Neural cell (in vitro differentiated cells): ENCODE measurements around the gene CDK17.

Source experiments
- CTCF ChIP-seq: fragments of 450-650 bp; IDR thresholded peaks from 2 replicates; pipeline ENCODE4 v1.5.1; 2014; ENCODE audit warnings: antibody characterized with exemption, mild to moderate bottlenecking, moderate library complexity; ENCODE audit not compliant: poor library complexity, severe bottlenecking
- EP300 ChIP-seq: fragments of 450-650 bp; conservative IDR thresholded peaks from 2 replicates; pipeline ENCODE4 v1.6.1; 2014; ENCODE audit warnings: antibody characterized with exemption, mild to moderate bottlenecking, moderate library complexity; ENCODE audit not compliant: poor library complexity, severe bottlenecking
- EZH2 ChIP-seq: fragments of 200-600, 300-800 bp; shearing (Covaris generic), sonication (generic); IDR thresholded peaks from 2 replicates; pipeline ENCODE4 v1.6.1; 2014; ENCODE audit warnings: antibody characterized with exemption, low read length, borderline replicate concordance, mild to moderate bottlenecking; ENCODE audit not compliant: insufficient read depth, poor library complexity, severe bottlenecking
- POLR2AphosphoS5 ChIP-seq: IDR thresholded peaks from 2 replicates; pipeline ENCODE4 v1.6.1; 2012
- RAD21 ChIP-seq: fragments of 450-650 bp; conservative IDR thresholded peaks from 2 replicates; pipeline ENCODE4 v1.6.1; 2014; ENCODE audit warnings: antibody characterized with exemption, mild to moderate bottlenecking, moderate library complexity
- TAF1 ChIP-seq: IDR thresholded peaks from 2 replicates; pipeline ENCODE4 v1.6.1; 2012; ENCODE audit warnings: low read depth

- TF ChIP-seq CTCF: no peak
- no peak for TF ChIP-seq EZH2
- no peak for TF ChIP-seq RAD21
- no peak for TF ChIP-seq POLR2AphosphoS5
- no peak for TF ChIP-seq EP300
- no peak for TF ChIP-seq TAF1
Measured at GRCh38 chr12:96375170-96375569, 25.1 kb downstream of the CDK17 start.
